Transverse colon (tissue), 4 donors: ENCODE results near the gene DCLRE1B.

ENCODE experiments used
- CTCF ChIP-seq, 5 experiments: fragments of 200-600 bp in 3 of 5; fragments of 450-650 bp in 2 of 5; sonication (generic) in 3 of 5; IDR thresholded peaks; 1 replicate in 2 of 5; 2 replicates in 3 of 5; pipeline ENCODE4 v1.5.1; 2016 to 2017; ENCODE audit warnings: antibody characterized with exemption in 5 of 5, inconsistent platforms in 3 of 5, mild to moderate bottlenecking in 2 of 5, moderate library complexity in 1 of 5
- EP300 ChIP-seq: sonication (generic); formaldehyde crosslinking; IDR thresholded peaks from one replicate; pipeline ENCODE4 v1.6.1; 2017; ENCODE audit warnings: antibody characterized with exemption, low read depth
- POLR2A ChIP-seq: fragments of 450-650 bp; IDR thresholded peaks from one replicate; pipeline ENCODE4 v1.6.1; 2016; ENCODE audit warnings: antibody characterized with exemption, mild to moderate bottlenecking, moderate library complexity
- POLR2AphosphoS5 ChIP-seq, 3 donors: sonication (generic); formaldehyde crosslinking; IDR thresholded peaks; one replicate each; pipeline ENCODE4 v1.6.1; 2016; ENCODE audit warnings: antibody characterized with exemption in 3 of 3

- TF ChIP-seq CTCF (IDR thresholded peaks at IDR 0.05) (peak in 1 of 5 experiments; percentile 25), EP300 (no peak), POLR2AphosphoS5 (IDR thresholded peaks at IDR 0.05) (peak in 1 of 3 donors; percentile 9), POLR2A (peak; percentile 42)
Observed at GRCh38 chr1:113929750-113930498, 24.8 kb downstream of the DCLRE1B start.
